ENCODE measurements around the gene ZNF236.
A peak's percentile ranks its signal among the peaks of the same experiment; 100 is the strongest.

ZNF236 gene

GRCh38 chr18:76905821-76906220 lies 83.5 kb downstream of the ZNF236 start:
- DNase-seq (ENCODE audit: low read depth in 1 of 2, low spot score in 1 of 2), result no peak

GRCh38 chr18:76908277-76908676 lies 85.9 kb downstream of the ZNF236 start:
- no peak for DNase-seq (ENCODE audit: low read depth in 1 of 2, low spot score in 1 of 2)

GRCh38 chr18:76909439-76909838 lies 87.1 kb downstream of the ZNF236 start:
- DNase-seq (ENCODE audit: low read depth in 1 of 2, low spot score in 1 of 2), result no peak

- DNase-seq (ENCODE audit: low read depth in 1 of 2, low spot score in 1 of 2), result no peak
These were observed 89.1 kb downstream of the ZNF236 start for GRCh38 chr18:76911440-76911839.

- no peak for DNase-seq (ENCODE audit: low read depth in 1 of 2, low spot score in 1 of 2)
These were observed 91.2 kb downstream of the ZNF236 start for GRCh38 chr18:76913583-76913982.

GRCh38 chr18:76914314-76914713 lies 92.0 kb downstream of the ZNF236 start:
- DNase-seq (ENCODE audit: low read depth in 1 of 2, low spot score in 1 of 2), result no peak

- DNase-seq (ENCODE audit: low read depth in 1 of 2, low spot score in 1 of 2), result no peak
These were observed 92.4 kb downstream of the ZNF236 start for GRCh38 chr18:76914796-76915195.

- no peak for DNase-seq (ENCODE audit: low read depth in 1 of 2, low spot score in 1 of 2)
These were observed 93.1 kb downstream of the ZNF236 start for GRCh38 chr18:76915456-76915855.

GRCh38 chr18:76920974-76921373 lies 98.6 kb downstream of the ZNF236 start:
- DNase-seq (ENCODE audit: low read depth in 1 of 2, low spot score in 1 of 2), result no peak

GRCh38 chr18:76922107-76922506 lies 99.8 kb downstream of the ZNF236 start:
- DNase-seq (ENCODE audit: low read depth in 1 of 2, low spot score in 1 of 2), result peak in 1 of 2 donors; percentile 9

- no peak for DNase-seq (ENCODE audit: low read depth in 1 of 2, low spot score in 1 of 2)
These were observed 101.2 kb downstream of the ZNF236 start for GRCh38 chr18:76923485-76924085.

GRCh38 chr18:76925501-76925900 lies 103.1 kb downstream of the ZNF236 start:
- DNase-seq (ENCODE audit: low read depth in 1 of 2, low spot score in 1 of 2), result no peak

- no peak for DNase-seq (ENCODE audit: low read depth in 1 of 2, low spot score in 1 of 2)
These were observed 104.9 kb downstream of the ZNF236 start for GRCh38 chr18:76927223-76927725.

- no peak for DNase-seq (ENCODE audit: low read depth in 1 of 2, low spot score in 1 of 2)
These were observed 106.0 kb downstream of the ZNF236 start for GRCh38 chr18:76928179-76928868.

GRCh38 chr18:76931171-76931570 lies 108.8 kb downstream of the ZNF236 start:
- DNase-seq (ENCODE audit: low read depth in 1 of 2, low spot score in 1 of 2), result no peak

GRCh38 chr18:76932026-76932819 lies 109.9 kb downstream of the ZNF236 start:
- DNase-seq (ENCODE audit: low read depth in 1 of 2, low spot score in 1 of 2), result no peak

GRCh38 chr18:76935722-76936337 lies 113.5 kb downstream of the ZNF236 start:
- DNase-seq (ENCODE audit: low read depth in 1 of 2, low spot score in 1 of 2), result no peak

GRCh38 chr18:76936877-76937276 lies 114.5 kb downstream of the ZNF236 start:
- DNase-seq (ENCODE audit: low read depth in 1 of 2, low spot score in 1 of 2), result no peak

GRCh38 chr18:76937597-76937996 lies 115.2 kb downstream of the ZNF236 start:
- no peak for DNase-seq (ENCODE audit: low read depth in 1 of 2, low spot score in 1 of 2)

- DNase-seq (ENCODE audit: low read depth in 1 of 2, low spot score in 1 of 2), result no peak
These were observed 116.3 kb downstream of the ZNF236 start for GRCh38 chr18:76938619-76939018.

GRCh38 chr18:76941284-76941683 lies 118.9 kb downstream of the ZNF236 start:
- no peak for DNase-seq (ENCODE audit: low read depth in 1 of 2, low spot score in 1 of 2)
